T-helper 1 cell (primary cell): ENCODE results near the gene ZNF337.
"Not testable (repeated sequence)": the region's sequence is repeated elsewhere in the genome, so short reads cannot be mapped to it uniquely, and the experiment has no call there.

Experiments used
- DNase-seq, 5 donors: peaks; one replicate each; pipeline ENCODE4 v3.0.0-alpha.2; 2012 to 2020

The ZNF337 gene

DNA sequence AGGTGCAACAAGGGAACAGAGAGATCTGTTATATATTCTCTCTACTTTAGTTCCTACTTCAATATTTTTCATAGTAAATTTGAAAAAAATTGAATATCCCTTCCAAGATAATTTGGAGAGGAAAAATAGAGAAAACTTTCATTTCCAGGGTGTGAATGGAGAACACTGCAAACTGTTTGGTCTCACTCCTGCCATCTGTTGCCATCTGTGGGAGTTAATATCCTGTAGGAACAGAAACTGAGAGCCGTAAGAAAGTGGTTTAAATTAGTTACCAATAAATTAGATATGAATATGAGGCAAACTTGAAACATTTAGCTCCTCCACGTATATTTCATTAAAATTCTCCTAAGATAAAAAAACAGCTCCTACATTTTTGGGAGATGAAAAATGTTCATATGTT is 4.2 kb downstream of the ZNF337 start:
- no peak for DNase-seq

- DNase-seq: no peak
Observed at GRCh38 chr20:25690427-25690826, 6.2 kb downstream of the ZNF337 start.

GRCh38 chr20:25686081-25687067 is 10.3 kb downstream of the ZNF337 start:
- no peak for DNase-seq

DNA sequence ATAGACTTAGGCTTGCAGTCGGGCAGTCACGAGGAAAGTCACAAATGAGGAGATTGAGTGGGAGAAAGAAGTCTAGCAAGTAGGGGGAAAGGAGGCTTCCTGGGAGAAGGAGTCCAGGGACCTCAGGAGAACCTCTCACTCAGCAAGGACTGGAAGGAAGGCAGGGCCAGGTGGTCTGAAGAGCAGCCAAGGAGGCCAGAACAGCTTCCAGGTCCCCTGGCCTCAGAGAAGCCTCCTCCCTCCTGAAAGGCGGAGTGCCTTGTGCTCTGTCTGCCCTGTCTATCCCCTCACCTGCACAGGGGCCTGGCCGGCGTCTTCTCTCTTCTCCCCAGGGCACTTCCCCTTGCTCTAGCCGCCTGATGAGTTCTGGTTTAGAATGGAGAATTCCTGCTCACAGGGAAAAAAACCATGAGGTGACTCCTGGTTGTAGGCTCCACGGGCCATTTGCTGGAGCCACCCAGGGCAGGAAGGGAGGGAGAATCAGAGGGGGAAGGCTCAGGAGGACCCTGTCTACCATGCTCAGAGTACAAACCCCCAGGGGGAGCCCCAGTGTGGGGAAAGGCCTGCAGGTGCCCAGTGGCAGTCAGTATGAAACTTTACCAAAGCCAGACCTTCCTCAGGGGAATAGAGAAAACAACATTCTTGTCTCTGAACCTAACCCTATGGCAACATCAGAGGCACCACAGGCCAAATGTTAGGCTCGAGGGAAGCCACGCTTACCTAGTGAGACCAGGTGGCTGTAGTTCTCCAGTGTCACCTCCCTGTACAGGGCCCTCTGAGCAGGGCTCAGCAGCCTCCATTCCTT is 11.2 kb downstream of the ZNF337 start:
- no peak for DNase-seq

GRCh38 chr20:25683826-25684225 is 12.8 kb downstream of the ZNF337 start:
- not testable (repeated sequence) for DNase-seq

DNA sequence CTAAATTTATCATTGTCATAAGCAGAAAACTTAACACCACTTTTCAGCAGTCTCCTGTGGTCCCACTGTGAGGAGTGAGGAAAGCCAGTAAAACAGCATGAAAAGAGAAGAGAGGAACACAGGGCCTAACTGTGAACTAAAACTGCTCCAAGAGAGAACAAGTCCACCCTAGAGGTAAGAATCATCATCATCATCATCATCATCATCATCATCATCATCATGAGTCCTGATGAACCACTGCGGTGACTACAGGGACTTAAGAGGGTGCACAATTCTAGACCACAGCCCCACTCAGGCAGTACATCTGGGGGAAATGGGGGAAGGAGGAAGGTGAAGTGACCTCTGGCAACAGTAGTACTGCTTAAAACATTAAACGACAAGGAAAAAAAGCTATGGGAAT is 13.6 kb downstream of the ZNF337 start:
- no peak for DNase-seq

DNA sequence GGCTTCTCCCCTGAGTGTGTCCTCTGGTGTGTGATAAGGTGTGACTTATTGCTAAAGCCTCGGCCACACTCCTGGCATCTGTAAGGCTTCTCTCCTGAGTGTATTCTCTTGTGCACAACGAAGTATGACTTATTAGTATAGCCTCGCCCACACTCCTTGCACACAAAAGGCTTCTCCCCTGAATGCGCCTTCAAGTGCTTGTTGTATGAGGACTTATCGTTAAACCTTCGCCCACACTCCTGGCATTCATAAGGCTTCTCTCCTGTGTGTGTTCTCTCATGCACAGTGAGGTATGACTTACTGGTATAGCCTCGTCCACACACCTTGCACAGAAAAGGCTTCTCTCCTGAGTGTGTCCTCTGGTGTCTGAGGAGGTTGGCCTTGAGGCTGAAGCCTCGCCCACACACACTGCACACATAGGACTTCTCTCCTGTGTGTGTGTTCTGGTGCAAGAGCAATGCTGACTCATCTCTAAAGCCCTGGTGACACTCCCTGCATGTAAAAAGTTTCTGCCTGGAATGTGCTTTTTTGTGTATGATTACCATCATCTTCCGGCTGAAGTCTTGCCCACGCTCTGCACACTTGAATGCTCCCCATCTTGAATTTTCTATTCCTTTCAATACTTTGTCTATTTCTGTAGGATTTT is 20.4 kb downstream of the ZNF337 start:
- DNase-seq: no peak

GRCh38 chr20:25675161-25675560 is 21.5 kb downstream of the ZNF337 start:
- no peak for DNase-seq

DNA sequence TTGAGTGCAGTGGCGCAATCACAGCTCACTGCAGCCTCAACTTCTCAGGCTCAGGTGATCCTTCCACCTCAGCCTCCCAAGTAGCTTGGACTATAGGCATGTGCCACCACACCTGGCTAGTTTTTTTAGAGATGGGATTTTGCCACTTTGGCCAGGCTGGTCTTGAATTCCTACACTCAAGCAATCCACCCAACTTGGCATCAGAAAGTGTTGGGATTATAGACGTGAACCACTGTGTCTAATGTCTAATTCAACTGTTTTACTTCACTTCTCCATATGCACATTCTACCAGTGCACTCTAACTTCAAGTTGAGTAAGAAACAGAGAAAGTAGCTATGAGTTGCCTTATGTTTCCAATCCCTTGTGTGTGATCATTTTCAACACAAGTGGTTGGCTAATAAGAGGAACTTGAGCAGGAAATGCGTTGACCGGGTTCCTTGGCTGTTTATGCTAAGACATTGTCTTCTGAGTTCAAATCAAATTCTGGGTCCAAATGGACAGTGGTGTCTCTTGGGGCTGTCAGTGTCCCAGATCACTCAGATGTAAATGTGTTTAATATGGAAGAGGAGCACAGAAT is 23.9 kb downstream of the ZNF337 start:
- DNase-seq: no peak

- DNase-seq: no peak
Observed at GRCh38 chr20:25669826-25670422, 26.7 kb downstream of the ZNF337 start.

GRCh38 chr20:25668446-25668845 is 28.2 kb downstream of the ZNF337 start:
- DNase-seq: no peak

DNA sequence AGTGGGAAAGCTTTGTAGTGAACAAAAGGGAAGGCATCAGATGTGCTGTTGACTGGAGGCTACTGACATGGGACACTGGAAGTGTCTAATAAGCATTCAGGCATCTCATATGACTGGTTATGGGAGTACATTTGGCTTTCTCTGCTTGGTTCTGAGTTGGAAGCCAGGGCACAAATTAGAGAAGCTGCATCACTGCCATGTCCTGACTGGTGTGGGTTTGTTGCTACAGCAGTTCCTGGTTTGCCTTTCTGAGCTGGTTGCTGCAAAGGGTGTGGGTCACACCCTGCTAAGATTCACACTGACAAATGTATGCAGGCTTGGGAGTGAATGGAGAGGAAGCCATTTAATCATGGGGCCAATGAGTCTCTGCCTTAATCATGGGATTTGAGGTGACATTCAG is 36.7 kb downstream of the ZNF337 start:
- no peak for DNase-seq

DNA sequence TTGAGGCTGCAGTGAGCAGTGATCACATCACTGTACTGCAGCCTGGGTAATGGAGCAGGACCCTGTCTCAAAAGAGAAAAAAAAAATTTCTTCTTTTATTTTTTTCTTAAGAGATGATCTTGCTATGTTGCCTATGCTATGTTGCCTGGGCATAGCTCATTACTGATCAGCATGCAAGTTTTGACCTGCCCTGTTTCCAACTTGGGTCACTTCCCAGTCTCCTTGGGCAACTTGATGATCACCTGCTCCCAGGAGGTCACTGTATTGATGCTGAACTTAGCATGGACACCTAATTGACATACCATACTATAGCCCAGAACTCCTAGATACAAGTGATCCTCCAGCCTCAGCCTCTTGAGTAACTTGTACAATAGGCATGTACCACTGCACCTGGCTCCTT is 42.2 kb downstream of the ZNF337 start:
- no peak for DNase-seq

DNA sequence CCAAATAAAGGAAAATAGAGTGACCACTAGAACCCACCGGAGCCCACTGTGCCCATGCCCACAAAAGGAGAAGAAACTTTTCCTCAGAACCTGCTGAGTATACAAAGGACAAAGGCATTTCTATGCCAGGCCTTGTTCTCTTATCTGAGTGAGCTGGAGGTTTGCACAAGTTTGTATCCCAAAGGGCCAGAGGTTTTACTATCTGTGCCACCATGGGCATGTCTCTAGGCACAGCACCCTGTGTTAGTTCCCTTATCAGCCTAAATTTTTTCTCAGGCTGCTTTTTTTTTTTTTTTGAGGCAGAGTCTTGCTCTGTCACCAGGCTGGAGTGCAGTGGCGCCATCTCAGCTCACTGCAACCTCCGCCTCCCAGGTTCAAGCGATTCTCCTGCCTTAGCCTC is 43.8 kb downstream of the ZNF337 start:
- not testable (repeated sequence) for DNase-seq

DNA sequence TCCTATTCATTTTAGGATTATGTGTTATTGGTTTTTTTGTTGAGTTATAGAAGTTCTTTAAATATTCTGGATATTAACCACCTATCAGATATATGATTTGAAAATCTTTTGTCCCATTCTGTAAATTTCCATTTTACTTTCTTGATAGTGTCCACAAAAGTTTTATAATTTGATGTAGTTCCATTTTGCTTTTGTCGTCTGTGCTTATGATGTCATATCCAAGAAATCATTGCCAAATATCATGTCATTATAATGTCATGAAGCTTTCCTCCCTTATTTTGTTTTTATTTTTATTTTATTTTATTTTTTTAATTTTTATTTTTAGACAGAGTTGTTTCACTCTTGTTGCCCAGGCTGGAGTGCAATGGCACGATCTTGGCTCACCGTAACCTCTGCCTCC is 51.8 kb downstream of the ZNF337 start:
- no peak for DNase-seq

- no peak for DNase-seq
Observed at GRCh38 chr20:25643716-25644115, 52.9 kb downstream of the ZNF337 start.

DNA sequence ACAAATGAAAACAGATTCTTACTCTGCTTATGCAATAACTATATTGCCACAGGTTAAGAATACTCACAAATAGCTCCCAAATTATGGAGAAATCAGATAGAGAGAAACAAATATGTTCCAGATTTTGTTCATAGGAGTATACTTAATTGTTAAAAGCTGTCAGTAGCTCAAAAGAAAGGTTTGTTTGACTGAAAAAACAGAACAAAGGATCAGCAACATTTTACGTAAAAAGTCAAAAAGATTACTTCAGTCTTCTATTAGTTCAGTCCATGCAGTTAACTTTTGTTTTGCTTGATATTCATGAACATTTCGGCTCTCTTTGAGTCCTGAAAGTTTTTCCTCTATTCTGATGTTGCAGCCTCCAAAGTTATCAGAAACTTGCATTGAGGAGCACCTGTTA is 59.4 kb downstream of the ZNF337 start:
- DNase-seq: no peak

DNA sequence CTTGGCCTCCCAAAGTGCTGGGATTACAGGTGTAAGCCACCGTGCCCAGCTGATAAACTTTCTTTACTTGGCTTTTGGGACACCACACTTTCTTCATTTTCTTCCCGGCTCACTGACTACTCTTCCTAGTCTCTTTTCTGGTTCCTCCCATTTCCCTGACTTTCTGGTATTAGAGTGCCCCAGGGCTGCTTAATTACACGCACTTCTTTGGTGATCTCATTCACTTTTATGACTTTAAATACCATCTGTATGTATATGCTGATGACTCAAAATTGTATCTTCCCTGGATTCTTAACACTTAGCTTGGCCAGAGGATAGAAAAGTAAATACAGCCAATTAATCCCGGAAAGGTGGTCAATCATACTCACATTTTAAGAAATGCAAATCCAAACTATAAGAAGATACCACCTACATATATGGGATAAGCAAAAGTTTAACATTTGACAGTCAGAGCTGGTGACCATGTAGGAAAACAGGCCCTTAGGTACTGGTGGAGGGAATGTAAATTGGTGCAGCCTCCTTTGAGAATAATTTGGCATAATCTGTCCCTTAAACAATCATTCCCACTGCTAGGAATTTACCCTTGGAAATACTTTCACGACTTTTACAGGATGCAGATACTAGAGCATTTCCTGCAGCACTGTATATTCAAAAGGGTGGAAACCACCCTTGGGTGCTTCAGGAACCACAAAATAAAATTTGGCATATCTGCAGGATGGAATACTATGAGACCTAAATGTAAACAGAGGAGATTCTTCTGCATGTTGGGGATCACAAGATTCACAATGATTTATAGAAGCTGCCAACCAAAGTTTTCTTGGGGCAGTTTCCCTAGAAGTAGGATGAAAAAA is 63.5 kb downstream of the ZNF337 start:
- DNase-seq: no peak

DNA sequence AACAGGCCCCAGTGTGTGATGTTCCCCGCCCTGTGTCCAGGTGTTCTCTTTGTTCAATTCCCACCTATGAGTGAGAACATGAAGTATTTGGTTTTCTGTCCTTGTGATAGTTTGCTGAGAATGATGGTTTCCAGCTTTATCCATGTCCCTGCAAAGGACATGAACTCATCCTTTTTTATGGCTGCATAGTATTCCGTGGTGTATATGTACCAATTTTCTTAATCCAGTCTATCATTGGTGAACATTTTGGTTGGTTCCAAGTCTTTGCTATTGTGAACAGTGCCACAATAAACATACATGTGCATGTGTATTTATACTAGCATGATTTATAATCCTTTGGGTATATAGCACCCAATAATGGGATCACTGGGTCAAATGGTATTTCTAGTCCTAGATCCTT is 66.0 kb downstream of the ZNF337 start:
- DNase-seq: not testable (repeated sequence)

GRCh38 chr20:25629816-25630499 is 66.7 kb downstream of the ZNF337 start:
- DNase-seq: no peak

- DNase-seq: no peak
Observed at GRCh38 chr20:25626779-25627178, 69.9 kb downstream of the ZNF337 start.
